T-cell (primary cell): ENCODE measurements around the gene TNFSF4. TPM values are rescaled to one million over a fixed set of nuclear protein-coding genes. Genes with fewer than 3 reads are reported as not detected.
A peak's percentile ranks its signal among the peaks of the same experiment; 100 is the strongest.

ENCODE experiments used
- ATAC-seq, 4 experiments: fragments of 200-7000 bp in 3 of 4; fragments of 150-1000 bp in 1 of 4; cut with Tn5 transposase; replicated peaks in 1 of 4; 1 replicate in 3 of 4; 2 replicates in 1 of 4; pipeline ENCODE4 v1.10.0; 2021; ENCODE audit warnings: moderate library complexity in 3 of 4, mild to moderate bottlenecking in 2 of 4, moderate number of reproducible peaks in 1 of 4
- CTCF ChIA-PET, 2 donors: fragments of 300-600 bp; sonication (Branson Sonifier 250); formaldehyde crosslinking; loops; one replicate each; lab custom pipeline; 2022; ENCODE audit warnings: antibody characterized with exemption in 2 of 2; lab: Charles Lee
- POLR2A ChIA-PET, 2 donors: fragments of 300-600 bp; sonication (Branson Sonifier 250); formaldehyde crosslinking; loops; one replicate each; lab custom pipeline; 2022; ENCODE audit warnings: antibody characterized with exemption in 2 of 2; lab: Charles Lee
- DNase-seq, 35 experiments: peaks; one replicate each; pipeline versions ENCODE4 v3.0.0 to v3.0.0-alpha.2; 2013 to 2023
- H3K27ac ChIP-seq: one replicate; pipeline ENCODE4 v1.5.1; 2013; ENCODE audit warnings: low read length
- H3K27me3 ChIP-seq, 2 experiments: replicated peaks in 1 of 2; 1 replicate in 1 of 2; 2 replicates in 1 of 2; pipeline versions ENCODE4 v1.6.1 to v1.7.0; 2013; ENCODE audit warnings: low read length in 1 of 2, mixed read lengths in 1 of 2; ENCODE audit not compliant: control insufficient read depth in 2 of 2, insufficient read depth in 2 of 2; ENCODE audit errors: extremely low read depth in 1 of 2
- H3K36me3 ChIP-seq, 2 donors: 1 replicate in 1 of 2; 2 replicates in 1 of 2; pipeline versions ENCODE4 v1.6.1 to v1.7.0; 2013; ENCODE audit warnings: low read length in 1 of 2; ENCODE audit not compliant: control insufficient read depth in 2 of 2, insufficient read depth in 1 of 2; ENCODE audit errors: extremely low read depth in 1 of 2
- H3K4me1 ChIP-seq, 2 experiments: 1 replicate in 1 of 2; 2 replicates in 1 of 2; pipeline versions ENCODE4 v1.6.1 to v1.7.0; 2013; ENCODE audit warnings: low read length in 2 of 2, mixed read lengths in 1 of 2; ENCODE audit not compliant: insufficient read depth in 2 of 2, control insufficient read depth in 1 of 2; ENCODE audit errors: extremely low read depth in 1 of 2
- H3K4me3 ChIP-seq, 2 donors: 1 replicate in 1 of 2; 2 replicates in 1 of 2; pipeline versions ENCODE4 v1.5.1 to v1.7.0; 2013; ENCODE audit warnings: mild to moderate bottlenecking in 2 of 2, low read length in 1 of 2, moderate library complexity in 1 of 2; ENCODE audit not compliant: control insufficient read depth in 1 of 2; ENCODE audit errors: extremely low read depth in 1 of 2
- H3K9me3 ChIP-seq: 2 replicates; pipeline ENCODE4 v1.7.0; 2013
- H3K27ac Mint-ChIP-seq, 2 donors: one replicate each; pipeline ENCODE4 v1.8.0; 2020 to 2021; ENCODE audit warnings: mild to moderate bottlenecking in 2 of 2, mixed read lengths in 2 of 2
- H3K27me3 Mint-ChIP-seq, 2 donors: one replicate each; pipeline ENCODE4 v1.8.0; 2021 to 2022; ENCODE audit warnings: mixed read lengths in 2 of 2
- H3K36me3 Mint-ChIP-seq: one replicate; pipeline ENCODE4 v1.8.0; 2021; ENCODE audit warnings: mixed read lengths
- H3K4me1 Mint-ChIP-seq, 3 donors: one replicate each; pipeline ENCODE4 v1.8.0; 2020 to 2022; ENCODE audit warnings: mixed read lengths in 3 of 3, mild to moderate bottlenecking in 1 of 3
- H3K4me3 Mint-ChIP-seq, 3 donors: one replicate each; pipeline ENCODE4 v1.8.0; 2020 to 2022; ENCODE audit warnings: mild to moderate bottlenecking in 3 of 3, mixed read lengths in 3 of 3, moderate library complexity in 3 of 3
- H3K9me3 Mint-ChIP-seq, 3 donors: one replicate each; pipeline ENCODE4 v1.8.0; 2020 to 2022; ENCODE audit warnings: mixed read lengths in 3 of 3
- WGBS: methylation state at CpG from one replicate; pipeline ENCODE4 v1.1.5; 2013; ENCODE audit warnings: missing lambda C conversion rate; ENCODE audit not compliant: insufficient coverage; 5-methylcytosine and 5-hydroxymethylcytosine counted together
- total RNA-seq, 35 experiments: library from RNA in 6 of 35; stranded (reverse) in 6 of 35; fragments of 120-200 nt in 1 of 35; gene quantifications; one replicate each; pipeline versions ENCODE4 v1.2.1 to v1.2.4 and lab custom pipeline; 2013 to 2026

TNFSF4 gene
- total RNA-seq, 5 donors from 2014 or later (not counting 1 experiment from before 2014, with no cell fraction given), result 1.2 to 3.8 (median 2.5) TPM

DNA sequence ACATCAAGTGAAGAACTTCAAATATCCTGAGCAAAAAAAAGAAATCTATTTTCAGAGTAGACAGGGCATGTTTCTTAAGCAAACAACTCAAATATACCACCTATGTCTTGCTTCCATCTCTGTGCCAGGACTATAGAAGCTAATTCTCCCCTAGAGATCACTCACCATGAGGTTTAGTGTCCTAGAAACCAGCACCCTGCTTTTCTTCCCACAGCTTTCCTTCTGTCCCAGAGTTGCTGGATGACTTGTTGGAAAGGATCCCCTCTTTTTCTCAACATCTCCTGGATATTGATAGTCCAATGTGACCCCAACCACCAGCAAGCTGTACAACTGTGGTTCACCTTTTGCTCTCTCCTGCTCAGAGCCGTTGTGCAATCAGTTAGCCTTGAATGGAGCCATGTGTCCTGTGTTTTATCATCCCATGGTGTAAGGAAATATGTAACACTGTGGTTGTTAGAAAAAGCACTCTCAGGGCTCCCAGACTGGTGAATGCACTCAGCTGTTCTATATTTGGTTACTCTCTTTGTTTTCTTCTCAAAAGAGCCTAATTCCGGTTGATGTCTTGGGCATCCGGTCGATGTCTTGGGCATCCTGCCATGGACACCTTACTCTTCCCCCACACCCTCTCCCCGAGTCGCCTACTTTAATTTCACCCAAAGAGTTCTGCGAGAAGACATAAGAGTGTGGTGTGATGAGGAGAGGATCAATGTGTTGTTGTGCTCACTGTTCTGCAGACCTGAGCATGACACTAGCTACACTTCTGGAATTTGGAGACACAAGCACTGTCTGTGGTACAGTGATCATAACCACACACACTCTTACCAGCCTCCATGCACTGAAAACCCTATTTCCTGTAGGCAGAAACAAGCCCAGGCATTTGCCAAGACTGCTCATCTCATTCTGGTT lies 1.7 kb downstream of the TNFSF4 start:
- WGBS, result no CpG with 5 or more reads among the region's 7 CpGs
- ChIA-PET CTCF (interaction anchor here in 1 of 2 donors (1.8 kb wide), 1 partner anchor 461 kb away, joined by 7 read pairs; no protein-coding TSS in a partner anchor), POLR2A (interaction anchor here in 1 of 2 donors (0.6 kb wide), 2 partner anchors 472 to 1041 kb away, joined by 3 to 4 read pairs; no protein-coding TSS in a partner anchor)
- Histone ChIP-seq H3K27me3 (no peaks in the 10 kb centered on the region), H3K4me3 (peak overlapping the region in 1 of 2 donors; percentile 16), H3K4me1 (peaks cover 23 to 35% of the 10 kb centered on the region in 2 experiments), H3K27ac (peak overlapping the region; percentile 40), H3K9me3 (no peaks in the 10 kb centered on the region), H3K36me3 (no peaks in the 10 kb centered on the region)
- H3K4me1 Mint-ChIP-seq, result peaks cover 60 to 64% (median 60%) of the 10 kb centered on the region in 3 donors
- H3K36me3 Mint-ChIP-seq, result no peaks in the 10 kb centered on the region
- DNase-seq (peak in 31 of 35 experiments; percentile 7 to 58 (median 28)), ATAC-seq (peak; percentile 81 to 91 (median 85))
- H3K27ac Mint-ChIP-seq, result peak overlapping the region; percentile 97 to 98
- peak overlapping the region; percentile 60 to 82 (median 68) for H3K4me3 Mint-ChIP-seq
- no peaks in the 10 kb centered on the region for H3K27me3 Mint-ChIP-seq
- H3K9me3 Mint-ChIP-seq, result no peaks in the 10 kb centered on the region

- CTCF ChIA-PET, result interaction anchor here (0.6 to 3.5 kb wide), 5 partner anchors 460 to 535 kb away, joined by 4 to 15 read pairs (median 6); no protein-coding TSS in a partner anchor
- Mint-ChIP-seq H3K27me3 (no peaks in the 10 kb centered on the region), H3K4me1 (peaks cover 53 to 57% (median 53%) of the 10 kb centered on the region in 3 donors), H3K36me3 (no peaks in the 10 kb centered on the region), H3K27ac (peak overlapping the region; percentile 83 to 89), H3K9me3 (no peaks in the 10 kb centered on the region), H3K4me3 (peak overlapping the region in 2 of 3 donors; percentile 31 to 82)
- POLR2A ChIA-PET, result interaction anchor here (0.6 to 0.7 kb wide), 3 partner anchors 71 to 473 kb away, joined by 3 to 5 read pairs (median 5); no protein-coding TSS in a partner anchor
- no peak for DNase-seq
- no peak overlapping the region for H3K4me3 ChIP-seq
- WGBS, result no CpG with 5 or more reads among the region's 1 CpG
- H3K36me3 ChIP-seq, result no peaks in the 10 kb centered on the region
- no peak for ATAC-seq
- H3K4me1 ChIP-seq, result peaks cover 23 to 35% of the 10 kb centered on the region in 2 experiments
- H3K27me3 ChIP-seq, result no peaks in the 10 kb centered on the region
- peak overlapping the region; percentile 40 for H3K27ac ChIP-seq
- H3K9me3 ChIP-seq, result no peaks in the 10 kb centered on the region
Measured at GRCh38 chr1:173204693-173205092, 2.4 kb downstream of the TNFSF4 start.

DNA sequence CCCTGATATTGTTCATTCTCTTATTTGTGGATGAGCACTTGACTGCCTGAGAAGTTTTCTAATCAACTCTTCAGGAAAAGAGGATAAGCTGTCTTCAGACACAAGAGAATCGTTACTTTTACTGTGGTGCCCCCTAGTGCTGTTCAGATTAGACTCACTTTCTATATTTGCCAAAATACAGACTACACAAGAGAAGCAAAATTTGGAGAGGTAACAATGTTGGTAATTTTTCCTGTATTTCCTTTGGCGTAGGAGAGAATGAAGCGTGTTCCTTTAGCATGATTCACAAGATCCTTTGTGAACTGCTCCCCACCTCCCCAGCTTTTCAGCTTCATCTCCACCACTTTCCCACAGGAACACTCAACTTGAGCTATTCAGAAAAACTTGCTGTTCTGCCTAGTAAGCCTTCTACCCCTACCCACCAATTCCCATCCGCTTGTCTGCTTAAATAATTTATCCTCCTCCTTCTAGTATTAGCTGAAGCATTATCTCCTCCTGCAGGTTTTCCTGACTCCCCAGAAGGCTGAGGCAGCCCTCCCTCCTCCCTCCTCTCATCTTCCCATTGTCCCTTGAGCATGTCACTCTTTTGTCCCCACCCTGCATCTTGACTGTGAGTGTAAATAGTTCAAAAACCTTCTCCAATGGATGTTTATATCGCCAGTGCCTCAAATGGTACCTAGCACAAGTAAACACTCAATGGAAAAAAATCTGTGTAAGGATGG lies 4.5 kb downstream of the TNFSF4 start:
- Mint-ChIP-seq H3K27ac (peak overlapping the region; percentile 0 to 18), H3K4me1 (peaks cover 50 to 52% (median 50%) of the 10 kb centered on the region in 3 donors)
- ATAC-seq, result no peak

GRCh38 chr1:173201969-173202368 lies 5.2 kb downstream of the TNFSF4 start:
- H3K4me3 ChIP-seq, result no peak overlapping the region
- ATAC-seq (no peak), DNase-seq (no peak)
- H3K4me3 Mint-ChIP-seq, result no peak overlapping the region
- CTCF ChIA-PET, result interaction anchor here (0.7 to 3.5 kb wide), 7 partner anchors 12 to 459 kb away, joined by 3 to 19 read pairs (median 5); no protein-coding TSS in a partner anchor
- no CpG with 5 or more reads among the region's 1 CpG for WGBS
- H3K4me1 Mint-ChIP-seq, result peaks cover 43 to 46% (median 44%) of the 10 kb centered on the region in 3 donors
- H3K27ac Mint-ChIP-seq, result peak overlapping the region in 1 of 2 donors; percentile 0
- POLR2A ChIA-PET, result no interaction called here
- no peaks in the 10 kb centered on the region for H3K36me3 Mint-ChIP-seq
- H3K36me3 ChIP-seq, result no peaks in the 10 kb centered on the region
- H3K9me3 Mint-ChIP-seq, result no peaks in the 10 kb centered on the region
- no peaks in the 10 kb centered on the region for H3K9me3 ChIP-seq
- peaks cover 21 to 34% of the 10 kb centered on the region in 2 experiments for H3K4me1 ChIP-seq
- H3K27me3 ChIP-seq, result no peaks in the 10 kb centered on the region
- no peaks in the 10 kb centered on the region for H3K27me3 Mint-ChIP-seq
- H3K27ac ChIP-seq, result no peak overlapping the region

More for the DNA sequence above, 4.5 kb downstream of the TNFSF4 start:
- ChIA-PET POLR2A (no interaction called here), CTCF (interaction anchor here (0.7 to 3.5 kb wide), 7 partner anchors 12 to 460 kb away, joined by 3 to 19 read pairs (median 6); no protein-coding TSS in a partner anchor)
- Histone ChIP-seq H3K36me3 (no peaks in the 10 kb centered on the region), H3K4me1 (peaks cover 23 to 35% of the 10 kb centered on the region in 2 experiments), H3K4me3 (no peak overlapping the region), H3K27me3 (no peaks in the 10 kb centered on the region), H3K9me3 (no peaks in the 10 kb centered on the region), H3K27ac (no peak overlapping the region)
- peak in 1 of 35 experiments; percentile 53 for DNase-seq
- Mint-ChIP-seq H3K36me3 (no peaks in the 10 kb centered on the region), H3K27me3 (no peaks in the 10 kb centered on the region), H3K9me3 (no peaks in the 10 kb centered on the region), H3K4me3 (no peak overlapping the region)
- WGBS, result 91% methylated on average over 3 of the region's 5 CpGs

DNA sequence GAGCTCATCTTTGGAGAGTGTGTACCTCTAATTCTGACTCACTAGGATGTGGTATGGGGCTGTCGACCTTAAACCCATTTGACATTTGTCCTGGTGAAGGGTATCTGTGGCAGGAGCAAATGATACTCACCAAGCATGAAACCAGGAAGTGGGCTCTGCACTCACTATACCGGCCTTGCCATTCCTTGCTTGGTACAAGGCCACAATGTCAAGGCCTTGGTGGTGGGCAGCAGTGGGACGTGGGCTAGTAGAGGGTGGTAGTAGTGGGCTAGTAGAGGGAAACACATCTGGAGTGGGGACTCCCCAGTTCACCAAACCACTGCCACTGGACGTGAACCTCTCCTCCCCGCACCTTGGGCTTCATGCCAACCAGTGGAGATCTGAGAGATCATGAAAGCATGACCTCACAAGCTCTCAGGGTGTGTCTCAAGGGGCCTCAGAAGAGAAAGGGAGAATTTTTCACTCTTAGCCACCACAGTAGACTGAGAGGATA lies 11.5 kb downstream of the TNFSF4 start:
- ATAC-seq (peak in 3 of 4 experiments; percentile 34 to 50 (median 41)), DNase-seq (peak in 1 of 35 experiments; percentile 11)
- no peak overlapping the region for H3K27ac Mint-ChIP-seq
- H3K9me3 Mint-ChIP-seq, result no peaks in the 10 kb centered on the region
- Histone ChIP-seq H3K27me3 (no peaks in the 10 kb centered on the region), H3K4me1 (peaks cover 0 to 9% of the 10 kb centered on the region in 2 experiments), H3K4me3 (no peak overlapping the region), H3K27ac (no peak overlapping the region), H3K9me3 (no peaks in the 10 kb centered on the region), H3K36me3 (no peaks in the 10 kb centered on the region)
- peaks cover 11 to 13% (median 13%) of the 10 kb centered on the region in 3 donors for H3K4me1 Mint-ChIP-seq
- WGBS, result no CpG with 5 or more reads among the region's 5 CpGs
- POLR2A ChIA-PET, result no interaction called here
- no peak overlapping the region for H3K4me3 Mint-ChIP-seq
- CTCF ChIA-PET, result no interaction called here
- peaks cover 7% of the 10 kb centered on the region for H3K36me3 Mint-ChIP-seq
- no peaks in the 10 kb centered on the region for H3K27me3 Mint-ChIP-seq
